Calu3 (cell line): Measurements from ENCODE around the gene STRIP1. TPM values are rescaled to one million over a fixed set of nuclear protein-coding genes. Genes with fewer than 3 reads are reported as not detected.

ENCODE experiments used
- BruUV-seq: library from RNA; stranded (reverse); fragments of 400-500 nt; replicated peaks from 2 replicates; lab custom pipeline; 2021; lab: Mats Ljungman, UMichigan
- CTCF ChIA-PET: fragments of 300-600 bp; sonication (Branson Sonifier 250); formaldehyde crosslinking; loops from one replicate; lab custom pipeline; 2022; ENCODE audit warnings: antibody characterized with exemption; lab: Charles Lee
- DNase-seq: peaks from one replicate; pipeline ENCODE4 v3.0.0; 2022
- H3K27ac Mint-ChIP-seq: one replicate; pipeline ENCODE4 v1.8.0; 2022; ENCODE audit warnings: mixed read lengths; ENCODE audit not compliant: unreplicated experiment
- H3K27me3 Mint-ChIP-seq: one replicate; pipeline ENCODE4 v1.8.0; 2022; ENCODE audit warnings: mixed read lengths; ENCODE audit not compliant: unreplicated experiment
- H3K36me3 Mint-ChIP-seq: one replicate; pipeline ENCODE4 v1.8.0; 2022; ENCODE audit warnings: mild to moderate bottlenecking, moderate library complexity, mixed read lengths; ENCODE audit not compliant: insufficient read depth, unreplicated experiment
- H3K4me1 Mint-ChIP-seq: one replicate; pipeline ENCODE4 v1.8.0; 2022; ENCODE audit warnings: mild to moderate bottlenecking, low read depth, mixed read lengths; ENCODE audit not compliant: unreplicated experiment
- H3K4me3 Mint-ChIP-seq: one replicate; pipeline ENCODE4 v1.8.0; 2022; ENCODE audit warnings: mild to moderate bottlenecking, low read depth, moderate library complexity, mixed read lengths; ENCODE audit not compliant: unreplicated experiment
- H3K9me3 Mint-ChIP-seq: one replicate; pipeline ENCODE4 v1.8.0; 2022; ENCODE audit warnings: low read depth, mixed read lengths; ENCODE audit not compliant: unreplicated experiment
- intact Hi-C: fragments of 100-400 bp; cut with micrococcal nuclease; formaldehyde crosslinking; loops from one replicate; pipeline ENCODE4 v1.10.0; 2022; ENCODE audit not compliant: unreplicated experiment
- total RNA-seq: library from RNA; stranded (reverse); gene quantifications from 2 replicates; pipeline ENCODE4 v1.2.3, GENCODE V29; 2022
- TF ChIP-seq, protein P1 (sequence below): fragments of 200-600 bp; IDR thresholded peaks from one replicate; pipeline ENCODE4 v1.8.0; 2022; ENCODE audit warnings: antibody characterized with exemption; ENCODE audit not compliant: unreplicated experiment

STRIP1 gene
- total RNA-seq, 1 experiment from 2014 or later = 27.5 TPM

DNA sequence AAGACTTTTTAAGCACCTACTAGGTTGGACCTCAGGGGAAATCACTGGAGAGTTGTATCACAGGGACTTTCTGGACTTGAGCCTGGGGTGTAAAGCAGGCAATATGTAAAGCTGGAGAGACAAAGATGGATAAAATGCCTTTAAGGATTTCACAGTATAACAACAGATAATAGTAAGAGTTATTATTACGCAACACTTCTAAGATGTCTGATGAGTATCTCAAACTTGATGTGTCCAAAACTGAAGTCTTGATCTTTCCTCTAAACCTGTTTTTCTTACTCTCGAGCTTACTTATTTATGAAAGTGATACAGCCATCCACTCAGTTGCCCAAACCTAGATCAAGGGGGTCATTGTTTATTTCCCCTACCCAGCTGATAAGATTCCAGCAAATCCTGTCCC is 2.1 kb upstream of the STRIP1 start:
- H3K27ac Mint-ChIP-seq = no peak overlapping the region
- intact Hi-C loops = no loop called here
- DNase-seq = no peak
- no peak overlapping the region for H3K4me3 Mint-ChIP-seq
- peaks cover 19% of the 10 kb centered on the region for H3K36me3 Mint-ChIP-seq
- TF ChIP-seq, protein P1, sequence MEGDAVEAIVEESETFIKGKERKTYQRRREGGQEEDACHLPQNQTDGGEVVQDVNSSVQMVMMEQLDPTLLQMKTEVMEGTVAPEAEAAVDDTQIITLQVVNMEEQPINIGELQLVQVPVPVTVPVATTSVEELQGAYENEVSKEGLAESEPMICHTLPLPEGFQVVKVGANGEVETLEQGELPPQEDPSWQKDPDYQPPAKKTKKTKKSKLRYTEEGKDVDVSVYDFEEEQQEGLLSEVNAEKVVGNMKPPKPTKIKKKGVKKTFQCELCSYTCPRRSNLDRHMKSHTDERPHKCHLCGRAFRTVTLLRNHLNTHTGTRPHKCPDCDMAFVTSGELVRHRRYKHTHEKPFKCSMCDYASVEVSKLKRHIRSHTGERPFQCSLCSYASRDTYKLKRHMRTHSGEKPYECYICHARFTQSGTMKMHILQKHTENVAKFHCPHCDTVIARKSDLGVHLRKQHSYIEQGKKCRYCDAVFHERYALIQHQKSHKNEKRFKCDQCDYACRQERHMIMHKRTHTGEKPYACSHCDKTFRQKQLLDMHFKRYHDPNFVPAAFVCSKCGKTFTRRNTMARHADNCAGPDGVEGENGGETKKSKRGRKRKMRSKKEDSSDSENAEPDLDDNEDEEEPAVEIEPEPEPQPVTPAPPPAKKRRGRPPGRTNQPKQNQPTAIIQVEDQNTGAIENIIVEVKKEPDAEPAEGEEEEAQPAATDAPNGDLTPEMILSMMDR = no peak
- no peaks in the 10 kb centered on the region for H3K9me3 Mint-ChIP-seq
- peaks cover 28% of the 10 kb centered on the region for H3K4me1 Mint-ChIP-seq
- no TSS peak for BruUV-seq
- CTCF ChIA-PET = no interaction called here
- H3K27me3 Mint-ChIP-seq = no peaks in the 10 kb centered on the region

DNA sequence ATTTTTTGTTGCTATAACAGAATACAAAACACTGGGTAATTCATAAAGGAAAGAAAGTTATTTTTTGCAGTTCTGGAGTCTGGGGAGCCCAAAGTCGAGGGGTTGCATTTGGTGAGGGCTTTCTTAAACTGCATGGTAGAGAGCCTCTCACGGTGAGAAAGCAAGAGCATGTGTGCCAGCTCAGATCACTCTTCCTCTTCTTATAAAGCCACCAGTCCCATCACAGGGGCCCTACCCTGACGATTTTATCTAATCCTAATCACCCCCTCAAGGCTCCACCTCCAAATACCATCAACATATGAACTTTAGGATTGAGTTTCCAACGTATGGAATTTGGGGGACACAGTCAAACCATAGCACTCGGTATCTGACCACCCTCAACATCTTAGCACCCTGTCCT is 1.0 kb upstream of the STRIP1 start:
- H3K4me3 Mint-ChIP-seq = no peak overlapping the region
- intact Hi-C loops = no loop called here
- H3K9me3 Mint-ChIP-seq = no peaks in the 10 kb centered on the region
- no TSS peak for BruUV-seq
- no peak overlapping the region for H3K27ac Mint-ChIP-seq
- peaks cover 28% of the 10 kb centered on the region for H3K4me1 Mint-ChIP-seq
- peaks cover 19% of the 10 kb centered on the region for H3K36me3 Mint-ChIP-seq
- no peaks in the 10 kb centered on the region for H3K27me3 Mint-ChIP-seq
- TF ChIP-seq, protein P1 = no peak
- no peak for DNase-seq
- CTCF ChIA-PET = no interaction called here

- TF ChIP-seq, protein P1 = no peak
- intact Hi-C loops = no loop called here
- CTCF ChIA-PET = interaction anchor here (0.7 to 0.8 kb wide), 2 partner anchors 11 to 34 kb away, joined by 3 read pairs; no protein-coding TSS in a partner anchor
- H3K27me3 Mint-ChIP-seq = no peaks in the 10 kb centered on the region
- BruUV-seq = no TSS peak
- peak overlapping the region; percentile 94 for H3K4me3 Mint-ChIP-seq
- no peak for DNase-seq
- H3K27ac Mint-ChIP-seq = peak overlapping the region; percentile 81
- H3K36me3 Mint-ChIP-seq = peaks cover 19% of the 10 kb centered on the region
- peaks cover 28% of the 10 kb centered on the region for H3K4me1 Mint-ChIP-seq
- no peaks in the 10 kb centered on the region for H3K9me3 Mint-ChIP-seq
These were observed 379 bp upstream of the STRIP1 start for GRCh38 chr1:110034040-110034450.

DNA sequence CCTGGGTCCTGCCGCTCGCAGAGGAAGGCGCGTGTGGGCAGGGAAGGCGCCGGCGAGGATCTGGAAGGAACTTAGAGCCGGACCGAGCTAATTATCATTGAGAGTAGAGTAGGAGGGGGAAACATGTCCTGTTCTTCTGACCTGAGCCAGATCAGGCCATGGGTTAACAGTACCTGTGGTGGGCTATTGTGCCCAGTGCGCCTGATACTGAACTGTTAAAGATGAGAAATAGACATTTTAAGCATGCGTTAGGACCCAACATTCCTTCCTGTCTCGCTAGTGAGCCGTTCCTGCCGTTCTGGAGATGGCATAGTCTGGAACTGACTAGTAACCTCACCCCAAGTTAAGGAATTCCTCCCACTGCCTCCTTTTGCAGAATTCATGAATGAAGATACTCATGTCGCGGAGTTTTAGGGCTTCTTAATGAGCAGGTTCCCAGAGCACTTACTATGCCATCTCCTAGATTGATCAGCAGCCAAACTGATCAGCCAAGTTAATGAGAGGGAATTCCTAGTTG is 870 bp downstream of the STRIP1 start:
- intact Hi-C loops = no loop called here
- Mint-ChIP-seq H3K36me3 (peaks cover 19% of the 10 kb centered on the region), H3K27me3 (no peaks in the 10 kb centered on the region), H3K9me3 (no peaks in the 10 kb centered on the region), H3K4me1 (peaks cover 28% of the 10 kb centered on the region), H3K4me3 (peak overlapping the region; percentile 94), H3K27ac (peak overlapping the region; percentile 33)
- BruUV-seq = no TSS peak
- no peak for DNase-seq
- TF ChIP-seq, protein P1 = no peak
- CTCF ChIA-PET = no interaction called here
